ENCODE data around the gene MMP25.
A peak's percentile ranks its signal among the peaks of the same experiment; 100 is the strongest.

Gene MMP25, protein sequence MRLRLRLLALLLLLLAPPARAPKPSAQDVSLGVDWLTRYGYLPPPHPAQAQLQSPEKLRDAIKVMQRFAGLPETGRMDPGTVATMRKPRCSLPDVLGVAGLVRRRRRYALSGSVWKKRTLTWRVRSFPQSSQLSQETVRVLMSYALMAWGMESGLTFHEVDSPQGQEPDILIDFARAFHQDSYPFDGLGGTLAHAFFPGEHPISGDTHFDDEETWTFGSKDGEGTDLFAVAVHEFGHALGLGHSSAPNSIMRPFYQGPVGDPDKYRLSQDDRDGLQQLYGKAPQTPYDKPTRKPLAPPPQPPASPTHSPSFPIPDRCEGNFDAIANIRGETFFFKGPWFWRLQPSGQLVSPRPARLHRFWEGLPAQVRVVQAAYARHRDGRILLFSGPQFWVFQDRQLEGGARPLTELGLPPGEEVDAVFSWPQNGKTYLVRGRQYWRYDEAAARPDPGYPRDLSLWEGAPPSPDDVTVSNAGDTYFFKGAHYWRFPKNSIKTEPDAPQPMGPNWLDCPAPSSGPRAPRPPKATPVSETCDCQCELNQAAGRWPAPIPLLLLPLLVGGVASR

DNA sequence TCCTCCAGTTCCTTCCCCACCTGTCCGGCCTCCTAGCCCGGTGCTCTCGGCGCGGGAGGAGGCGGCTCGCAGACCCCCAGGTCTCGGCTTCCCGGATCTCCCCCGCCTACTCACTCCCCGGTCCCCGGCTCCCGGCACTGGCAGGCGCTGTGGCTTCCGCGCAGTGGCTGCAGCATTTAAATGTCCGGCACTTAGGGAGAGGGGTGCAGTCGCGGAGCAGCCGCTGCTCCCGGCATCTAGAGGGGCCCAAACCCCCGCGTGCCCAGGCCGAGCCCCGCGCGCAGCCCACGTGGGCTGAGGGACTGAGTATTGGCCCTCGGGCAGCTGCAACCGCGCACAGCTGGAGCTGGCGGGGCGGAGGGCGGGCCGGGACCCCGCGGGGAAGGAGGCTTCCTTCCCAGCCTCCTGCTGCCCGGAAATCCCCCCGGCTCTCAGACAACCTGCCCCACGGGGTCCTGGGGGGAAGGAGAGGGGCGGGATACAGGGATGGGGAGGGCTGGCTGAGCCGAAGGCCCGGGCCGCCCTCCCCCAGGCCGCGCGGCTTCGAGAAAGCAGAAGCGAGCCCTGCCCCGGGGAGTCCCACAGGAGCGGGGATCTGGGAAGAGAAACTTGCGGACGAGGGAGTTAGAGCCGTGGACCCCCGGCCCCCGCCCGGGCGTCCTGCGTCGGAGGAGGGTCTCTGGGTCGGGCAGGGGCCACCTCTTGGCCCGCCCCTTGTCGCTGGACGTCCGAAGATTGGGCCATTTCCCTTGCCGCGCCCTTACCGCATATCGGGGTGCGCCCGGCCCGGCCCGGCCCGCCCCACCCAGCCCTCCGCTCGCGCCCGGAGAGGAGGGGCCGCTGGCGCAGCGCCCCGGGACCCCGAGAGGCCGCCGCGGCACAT lies at the start of gene MMP25:
Gene MMP25 (plus strand): TSS at position 804 of the 883 bp plus-strand sequence. CDS start 357 bp downstream, outside the sequence.
- no peak for DNase-seq

DNA sequence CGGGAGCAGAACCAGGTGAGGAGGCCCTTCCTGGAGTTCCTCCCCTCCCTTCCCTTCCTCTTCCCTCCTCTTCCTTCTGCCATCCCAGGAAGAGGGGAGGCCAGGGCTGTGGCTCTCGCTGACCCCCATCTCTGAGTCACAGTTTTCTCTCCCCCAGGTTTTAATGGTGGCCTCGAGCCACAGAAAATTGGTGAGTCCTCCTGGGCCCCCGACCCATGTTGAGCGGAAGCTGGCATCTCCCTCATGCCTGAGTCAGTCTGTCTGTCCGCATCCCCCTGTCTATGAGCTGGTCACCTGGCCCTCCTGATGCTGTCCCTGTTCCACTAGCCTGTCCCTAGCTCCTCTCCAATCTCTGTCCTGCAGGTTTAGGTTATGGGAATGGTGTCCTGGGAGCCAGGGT lies 46.4 kb upstream of the MMP25 start:
- no peak for DNase-seq

DNA sequence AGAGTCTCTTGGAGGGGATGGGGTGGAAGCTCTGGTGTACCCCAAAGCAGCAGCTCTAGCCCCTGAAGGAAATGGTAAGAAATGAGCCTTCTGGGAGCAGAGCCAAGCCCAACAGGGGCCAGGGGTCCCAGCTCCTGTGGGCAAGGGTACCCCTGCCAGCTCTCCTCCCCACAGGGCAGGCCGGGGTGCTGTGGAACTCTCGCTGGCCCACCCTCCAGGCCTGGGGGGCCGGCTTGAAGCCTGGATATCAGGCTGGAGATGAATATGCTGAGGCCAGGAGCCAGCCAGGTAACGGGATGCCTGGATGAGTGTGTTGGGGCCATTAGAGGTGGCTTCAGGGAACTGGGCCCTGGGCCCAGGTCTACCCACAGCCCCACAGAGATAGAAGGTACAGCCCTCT lies 45.8 kb upstream of the MMP25 start:
- DNase-seq = no peak

DNA sequence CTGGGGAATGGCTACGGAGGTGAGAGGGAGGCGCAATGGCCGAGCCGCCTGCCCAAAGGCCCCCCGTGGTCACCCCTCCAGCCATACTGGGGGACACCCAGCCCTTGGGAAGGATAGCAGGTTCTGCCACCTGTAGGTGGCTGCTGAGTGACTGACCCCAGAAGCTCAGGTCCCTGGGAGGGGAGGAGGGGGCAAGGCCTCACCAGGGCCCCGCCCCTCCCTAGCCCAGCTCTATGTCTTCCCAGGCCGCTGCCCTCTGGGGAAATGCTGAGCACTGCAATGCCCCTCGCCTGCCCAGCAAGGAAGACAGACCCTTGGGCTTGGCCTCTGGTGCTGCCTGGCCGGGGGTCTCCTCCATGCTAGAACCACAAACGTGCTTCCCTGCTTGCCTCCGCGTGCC lies 45.0 kb upstream of the MMP25 start:
- no peak for DNase-seq

DNA sequence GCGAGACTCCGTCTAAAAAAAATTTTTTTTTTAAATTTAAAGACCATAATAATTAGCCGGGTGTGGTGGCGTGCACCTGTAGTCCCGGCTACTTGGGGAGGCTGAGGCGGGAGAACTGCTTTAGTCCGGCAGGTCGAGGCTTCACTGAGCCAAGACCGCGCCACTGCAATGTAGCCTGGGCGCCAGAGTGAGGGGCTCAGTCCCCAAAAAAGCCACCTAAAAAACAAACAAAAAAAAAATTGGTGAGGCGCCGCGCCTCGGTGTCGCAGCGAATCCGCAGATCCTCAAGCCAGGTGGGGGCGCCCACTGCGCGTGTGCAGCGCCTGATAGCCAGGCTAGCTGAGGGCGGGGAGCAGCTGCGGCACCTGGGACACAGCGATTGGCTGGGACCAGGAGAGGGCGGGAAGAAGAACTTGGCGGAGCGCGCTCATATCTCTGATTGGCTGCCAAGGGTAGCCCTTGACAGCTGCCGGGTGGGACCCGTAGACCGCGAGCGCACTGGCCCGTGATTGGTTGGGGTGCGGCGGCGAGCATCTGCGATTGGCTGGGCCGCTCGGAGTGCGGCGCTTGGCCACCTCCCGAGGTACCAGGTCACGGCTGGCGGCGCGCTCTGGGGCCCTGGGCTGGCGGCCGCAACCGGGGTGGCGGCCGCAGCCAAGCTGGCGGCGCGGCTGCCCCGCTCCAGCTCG lies 42.6 kb upstream of the MMP25 start:
- peak; percentile 99 for DNase-seq

DNA sequence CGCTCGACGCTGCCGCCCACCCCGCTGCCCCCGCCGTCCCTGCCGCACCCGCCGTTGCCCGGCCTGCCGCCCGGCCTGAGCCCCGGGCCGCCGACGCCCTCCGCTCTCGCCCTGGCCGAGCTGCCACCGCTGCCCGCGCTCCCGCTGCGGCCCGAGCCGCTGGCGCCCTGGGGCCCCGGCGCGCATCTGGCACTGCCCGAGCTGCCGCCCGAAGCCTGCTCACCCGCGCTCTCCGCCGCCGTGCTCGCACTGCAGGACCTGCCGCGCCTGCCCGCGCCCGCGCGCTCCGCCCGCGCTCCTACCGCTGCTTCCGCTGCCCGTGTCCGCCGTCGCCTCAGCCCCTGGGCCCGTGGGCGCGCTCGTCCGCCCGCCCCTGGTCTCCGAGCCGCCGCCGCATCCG lies 42.0 kb upstream of the MMP25 start:
- no peak for DNase-seq

DNA sequence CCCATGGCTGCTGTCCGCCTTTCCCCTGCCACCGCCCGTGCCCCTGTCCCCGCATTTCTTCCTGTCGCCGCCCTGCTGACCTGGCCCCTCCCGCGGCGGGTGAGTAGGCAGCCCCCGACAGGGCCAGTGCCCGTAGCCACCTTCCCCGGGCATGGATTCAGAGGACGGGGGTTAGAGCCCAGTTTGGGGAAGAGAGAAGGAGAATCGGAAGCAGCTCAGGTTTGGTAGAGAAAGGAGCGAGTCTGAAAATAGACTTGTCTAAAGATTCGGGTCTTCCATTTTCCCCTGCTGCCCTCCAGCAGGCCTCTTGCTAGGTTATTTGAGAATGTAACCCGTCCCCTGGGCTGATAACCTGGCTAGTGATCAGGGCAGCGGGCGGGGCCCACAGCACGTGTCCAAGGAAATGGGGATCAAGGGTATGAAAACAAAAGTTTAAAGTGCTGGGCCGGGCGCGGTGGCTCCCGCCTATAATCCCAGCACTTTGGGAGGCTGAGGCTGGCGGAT lies 41.5 kb upstream of the MMP25 start:
- no peak for DNase-seq

DNA sequence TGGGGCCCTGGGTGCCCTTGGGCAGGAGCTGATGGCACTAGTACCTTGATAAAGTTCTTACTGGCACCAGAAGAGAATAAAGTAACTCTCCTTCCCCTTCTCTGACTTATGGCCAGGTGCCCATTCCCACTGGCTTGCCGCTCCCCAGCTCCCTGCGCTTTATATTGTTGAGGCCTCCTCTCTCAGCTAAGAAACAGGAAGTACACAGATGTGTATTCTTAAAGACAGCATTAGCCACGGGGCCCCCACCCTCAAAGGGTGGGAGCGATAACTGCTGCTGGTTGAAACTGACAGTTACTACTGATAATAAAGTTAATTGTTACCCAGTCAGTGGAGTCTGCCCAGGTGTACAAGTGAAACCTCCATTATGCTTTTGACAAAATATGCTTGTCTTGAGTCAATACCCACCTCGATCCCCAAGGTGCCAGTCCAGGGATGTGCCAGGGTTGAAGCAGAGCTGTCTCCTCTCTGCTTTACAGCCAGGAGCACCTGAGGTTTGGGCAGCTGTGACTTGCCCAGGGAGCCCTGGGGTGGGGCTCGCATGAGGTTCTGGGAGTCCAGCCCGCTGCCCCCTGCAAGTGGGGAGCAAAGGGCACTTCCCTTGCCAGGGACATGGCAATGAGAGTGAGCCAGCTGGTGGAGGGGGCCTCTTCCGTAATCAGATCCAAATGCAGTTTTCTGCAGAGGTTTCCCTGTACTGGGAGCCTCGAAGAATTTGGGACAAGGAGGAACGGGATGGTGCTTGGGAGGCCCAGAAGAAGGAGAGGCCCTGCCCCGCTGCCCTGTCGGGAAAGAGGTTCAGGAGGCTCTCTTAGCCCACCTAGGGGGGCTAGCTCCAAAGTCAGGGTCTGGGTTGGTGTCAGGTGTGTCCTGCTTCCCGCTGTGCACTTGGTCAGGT lies 39.1 kb upstream of the MMP25 start:
- no peak for DNase-seq

DNA sequence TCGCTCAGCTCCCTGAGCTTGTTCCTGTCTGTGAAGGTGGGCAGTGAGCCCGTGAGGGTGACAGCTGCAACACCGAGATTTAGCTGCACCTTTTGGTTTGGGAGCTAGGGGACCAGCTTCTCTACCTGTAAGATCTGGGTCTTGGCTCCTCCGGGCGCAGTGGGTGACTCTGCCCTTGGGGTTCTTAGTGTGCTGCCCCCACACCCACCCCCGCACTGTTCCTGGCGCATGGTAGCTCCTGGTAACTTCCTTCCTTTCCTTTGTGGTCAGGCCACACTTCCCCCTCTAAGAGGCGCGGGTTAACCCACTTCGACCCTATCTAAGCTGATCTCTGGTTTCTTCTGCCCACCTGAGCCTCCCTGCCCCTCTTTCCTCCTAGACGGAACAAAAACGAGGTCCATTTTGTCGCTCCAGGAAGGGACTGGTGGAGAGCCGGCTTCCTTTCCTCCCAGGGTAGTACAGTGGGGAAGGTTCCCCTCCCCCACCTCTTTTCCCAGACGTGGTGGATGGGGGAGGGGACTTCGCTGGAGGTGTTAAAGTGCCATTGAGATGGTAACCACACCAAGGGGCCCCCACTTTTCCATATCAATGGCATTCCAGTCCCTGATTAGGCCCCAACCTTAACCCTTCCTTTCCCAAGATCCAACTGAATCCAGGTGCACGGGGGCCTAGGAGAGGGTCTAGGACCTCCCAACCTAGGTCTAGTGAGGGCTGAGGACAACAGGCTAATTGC lies 38.2 kb upstream of the MMP25 start:
- DNase-seq = no peak

DNA sequence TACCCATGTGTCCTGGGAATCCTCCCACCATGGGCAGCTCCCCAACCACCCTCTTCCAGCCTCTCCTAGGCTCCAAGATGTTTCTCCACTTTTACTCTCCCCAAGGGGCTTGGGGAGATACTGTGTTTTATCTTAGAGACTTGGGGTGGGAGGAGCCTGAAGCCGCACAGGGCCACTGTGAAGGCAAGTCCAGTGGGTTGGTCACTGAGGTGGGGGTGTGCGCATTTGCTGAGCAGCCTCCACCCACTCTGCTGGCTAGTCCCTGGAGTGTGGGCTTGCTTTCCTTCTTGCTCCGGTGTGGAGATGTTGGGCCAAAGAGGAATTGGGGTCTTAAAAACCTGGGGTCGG lies 37.7 kb upstream of the MMP25 start:
- no peak for DNase-seq

DNA sequence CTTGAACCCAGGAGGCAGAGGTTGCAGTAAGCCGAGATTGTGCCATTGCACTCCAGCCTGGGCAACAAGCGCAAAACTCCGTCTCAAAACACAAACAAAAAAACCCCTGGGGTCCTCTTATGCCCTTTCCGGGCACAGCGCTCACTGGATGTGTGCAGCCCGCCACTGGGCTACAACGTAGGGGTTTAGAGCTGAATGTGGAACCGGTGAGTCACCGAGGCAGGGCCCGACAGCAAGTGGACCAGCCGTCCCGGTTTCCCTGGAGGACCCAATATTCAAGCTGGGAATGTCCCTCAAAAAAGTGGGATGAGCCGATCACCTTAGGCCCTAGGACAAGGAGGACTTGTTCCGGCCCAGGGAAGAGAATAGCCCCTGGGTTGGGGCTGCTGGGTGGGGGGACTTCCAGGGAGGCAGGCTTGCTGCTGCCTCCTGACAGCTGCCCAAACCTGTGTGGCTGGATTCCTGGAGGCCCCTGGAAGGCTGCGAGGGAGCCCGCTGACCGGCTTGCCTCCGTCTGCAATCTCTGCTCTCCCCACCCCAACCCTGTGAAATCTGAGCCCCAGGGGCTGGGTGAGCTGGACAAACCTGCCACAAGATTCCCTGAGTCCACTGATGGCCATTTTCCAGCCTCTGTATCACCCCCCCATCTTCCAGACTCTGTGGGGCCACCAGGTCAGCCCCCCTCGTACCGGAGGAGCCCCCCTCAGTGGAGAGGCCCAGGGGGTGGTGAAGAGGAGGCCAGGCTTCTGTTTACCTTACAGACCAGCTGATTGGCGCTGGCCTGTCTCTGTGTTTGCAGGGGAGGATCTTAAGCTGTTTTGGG lies 36.6 kb upstream of the MMP25 start:
- no peak for DNase-seq

DNA sequence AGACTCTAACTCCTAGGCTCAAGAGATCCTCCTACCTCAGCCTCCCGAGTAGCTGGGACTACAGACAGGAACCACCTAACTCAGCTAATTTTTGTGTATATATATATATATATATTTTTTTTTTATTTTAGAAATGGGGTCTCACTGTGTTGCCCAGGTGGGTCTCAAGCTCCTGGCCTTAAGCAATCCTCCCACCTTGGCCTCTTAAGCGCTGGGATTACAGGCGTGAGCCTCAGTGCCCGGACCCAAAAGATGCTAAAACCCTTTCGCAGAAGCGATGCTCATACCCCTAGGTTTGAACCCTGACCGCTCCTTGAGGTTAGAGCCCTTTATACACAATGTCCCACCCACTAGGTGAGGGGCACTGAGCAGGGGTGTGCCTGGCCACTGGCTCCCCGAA lies 35.9 kb upstream of the MMP25 start:
- no peak for DNase-seq

DNA sequence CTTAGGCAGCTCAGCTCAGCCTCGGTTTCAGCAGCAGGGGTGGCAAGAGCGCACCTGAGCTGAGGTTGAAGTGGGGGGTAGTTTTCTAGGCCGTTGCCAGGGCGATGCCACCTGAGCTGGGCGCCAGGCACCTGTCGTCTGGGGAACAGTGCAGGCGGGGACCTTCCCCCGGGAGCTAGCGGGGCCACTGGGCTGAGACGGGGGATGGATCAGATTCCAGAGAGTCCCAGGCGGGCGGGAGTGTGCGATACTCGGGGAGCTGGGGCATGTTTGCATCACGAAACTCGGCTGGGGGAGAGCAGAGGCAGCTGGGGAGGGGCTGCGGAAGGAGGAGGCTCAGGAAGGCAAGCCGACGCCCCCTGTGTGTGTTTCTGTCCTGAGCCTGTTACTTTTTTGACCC lies 34.1 kb upstream of the MMP25 start:
- DNase-seq = peak; percentile 85

DNA sequence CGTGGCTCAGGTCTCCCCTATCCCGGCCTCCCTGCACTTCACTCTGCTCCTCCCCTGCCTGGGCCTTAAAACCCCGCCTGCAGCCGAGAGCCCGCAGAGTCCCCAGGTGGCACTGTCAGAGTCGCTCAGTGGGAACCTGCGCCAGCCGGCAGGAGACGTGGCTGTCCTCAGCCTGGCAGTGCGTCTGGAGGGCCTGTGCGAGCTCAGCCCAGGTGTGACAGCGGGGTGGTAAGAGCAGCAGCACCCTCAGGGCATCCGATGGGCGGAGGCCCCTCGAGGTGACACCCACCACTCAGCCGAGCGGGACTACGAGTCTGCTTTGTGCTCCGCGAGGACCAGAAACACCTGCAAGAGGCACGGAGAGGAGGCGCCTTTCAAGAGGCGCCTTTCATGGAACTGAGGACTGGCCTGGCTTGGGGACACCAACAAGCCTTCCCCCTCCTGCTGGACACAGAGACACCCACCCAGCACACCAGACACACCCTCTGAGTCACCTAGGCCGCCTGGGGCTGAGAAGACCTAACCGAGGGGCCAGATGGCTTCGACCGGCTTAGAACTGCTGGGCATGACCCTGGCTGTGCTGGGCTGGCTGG lies 33.4 kb upstream of the MMP25 start, which contains the start of gene CLDN9:
Gene CLDN9 (plus strand): TSS at position 96 of the 593 bp plus-strand sequence. CDS start 440 bp downstream, at position 536.
- peak; percentile 84 for DNase-seq

DNA sequence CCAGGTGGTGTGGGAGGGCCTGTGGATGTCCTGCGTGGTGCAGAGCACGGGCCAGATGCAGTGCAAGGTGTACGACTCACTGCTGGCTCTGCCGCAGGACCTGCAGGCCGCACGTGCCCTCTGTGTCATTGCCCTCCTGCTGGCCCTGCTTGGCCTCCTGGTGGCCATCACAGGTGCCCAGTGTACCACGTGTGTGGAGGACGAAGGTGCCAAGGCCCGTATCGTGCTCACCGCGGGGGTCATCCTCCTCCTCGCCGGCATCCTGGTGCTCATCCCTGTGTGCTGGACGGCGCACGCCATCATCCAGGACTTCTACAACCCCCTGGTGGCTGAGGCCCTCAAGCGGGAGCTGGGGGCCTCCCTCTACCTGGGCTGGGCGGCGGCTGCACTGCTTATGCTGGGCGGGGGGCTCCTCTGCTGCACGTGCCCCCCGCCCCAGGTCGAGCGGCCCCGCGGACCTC lies 32.8 kb upstream of the MMP25 start:
- no peak for DNase-seq

DNA sequence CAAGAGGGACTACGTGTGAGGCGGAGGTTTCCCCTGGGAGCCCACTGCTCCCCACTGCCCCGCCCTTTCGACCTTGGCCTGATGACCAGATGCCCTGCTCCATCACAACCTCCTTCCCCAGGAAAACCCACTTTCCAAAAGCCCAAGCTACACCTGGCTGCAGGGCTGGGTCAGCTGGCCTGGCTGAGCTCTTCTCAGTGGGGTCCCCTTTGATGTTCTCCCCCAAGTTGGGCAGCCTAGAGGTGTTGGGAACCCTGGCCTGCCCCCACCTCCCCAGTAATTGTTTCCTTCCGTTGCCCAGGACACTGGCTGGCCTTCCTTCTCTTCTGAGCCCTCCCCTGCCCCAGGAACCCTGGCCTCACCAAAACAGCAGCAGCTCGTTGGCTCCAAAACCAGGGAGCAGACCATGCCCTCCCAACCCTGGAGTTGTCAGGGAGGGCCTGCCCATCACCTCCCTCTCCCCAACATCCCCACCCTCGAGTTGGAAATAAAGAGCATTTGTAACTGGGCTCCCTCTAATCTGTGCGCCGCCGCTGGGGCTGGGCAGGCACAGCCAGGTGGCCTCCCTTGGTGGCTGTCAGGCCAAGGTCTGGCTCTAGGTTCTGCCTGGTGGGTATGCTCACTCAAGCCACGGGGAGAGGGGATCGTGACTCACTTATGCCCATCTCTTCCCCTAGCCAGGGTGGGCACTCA lies 32.2 kb upstream of the MMP25 start:
- no peak for DNase-seq

DNA sequence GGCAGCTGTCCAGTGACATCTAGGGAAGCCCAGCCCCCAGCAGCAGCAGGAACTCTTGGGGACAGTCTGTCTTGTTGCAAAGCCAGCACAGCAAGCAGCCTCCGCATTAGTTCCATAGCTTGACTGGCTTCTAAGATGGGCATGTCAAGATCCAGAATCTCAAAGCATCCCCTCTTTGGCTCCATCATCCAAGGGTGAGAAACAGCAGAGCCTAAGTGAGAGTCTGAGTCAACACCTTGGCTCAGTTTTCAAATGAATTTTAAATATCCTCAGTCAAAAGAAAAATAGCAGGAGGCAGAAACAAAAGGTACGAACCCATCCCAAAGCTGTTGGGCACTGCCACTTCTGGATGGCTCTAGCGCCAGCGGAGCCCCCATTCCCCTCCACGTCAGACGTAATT lies 31.4 kb upstream of the MMP25 start:
- no peak for DNase-seq

DNA sequence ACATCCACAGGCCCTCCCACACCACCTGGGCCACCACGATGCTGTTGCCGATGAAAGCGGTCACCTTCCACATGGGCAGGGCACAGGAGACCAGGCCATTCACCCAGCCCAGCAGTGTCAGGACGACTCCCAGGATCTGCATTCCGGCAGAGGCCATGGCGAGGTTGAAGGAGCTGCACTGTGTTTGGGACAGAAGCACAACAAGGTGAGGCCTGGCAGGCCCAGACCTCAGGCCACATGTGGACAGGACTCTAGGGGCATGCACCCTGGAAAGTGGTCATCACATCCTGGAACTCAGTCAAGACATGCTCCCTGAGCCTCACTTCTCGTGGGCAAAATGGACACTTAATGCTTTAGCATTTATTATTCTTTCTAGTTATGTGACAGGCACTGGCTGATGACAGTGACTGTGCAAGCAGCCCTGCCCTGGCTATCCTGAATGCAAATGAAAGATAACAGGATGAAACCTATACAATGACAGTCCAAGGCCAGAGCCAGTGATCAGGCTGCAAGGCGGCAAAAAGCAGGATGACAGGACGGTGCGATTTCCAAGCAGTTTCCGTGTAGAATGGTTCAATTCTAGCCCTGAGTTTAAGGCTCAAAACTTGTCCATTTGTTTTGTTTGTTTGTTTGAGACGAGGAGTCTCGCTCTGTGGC lies 30.4 kb upstream of the MMP25 start:
- DNase-seq = no peak

Measured in COR-L47 (cell line).